Right hindlimb (tissue), 1 donor: Measurements from ENCODE around the gene RELCH.

ENCODE experiments used
- DNase-seq: peaks from one replicate; pipeline ENCODE4 v3.0.0-alpha.2; 2018

Gene RELCH

DNA sequence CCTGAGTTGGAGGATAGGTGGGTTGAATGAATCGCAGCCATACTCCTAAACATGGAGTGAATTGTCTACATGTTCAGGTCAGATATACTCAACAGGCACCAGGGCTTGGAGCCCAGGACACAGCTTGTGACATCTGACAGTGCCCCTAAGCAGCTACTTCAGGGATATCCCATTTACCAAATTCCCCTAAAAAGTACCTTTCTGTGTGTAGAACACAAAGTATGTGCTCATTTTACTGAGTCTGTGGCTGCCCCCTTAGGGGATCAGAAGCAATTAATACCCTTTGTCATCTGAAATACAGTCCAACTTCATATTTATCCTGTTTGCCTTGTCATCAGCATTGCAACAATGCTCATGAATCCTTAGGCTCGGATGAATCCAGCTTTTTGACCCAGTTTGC is 158.9 kb downstream of the RELCH start:
- no peak for DNase-seq

- DNase-seq: no peak
Observed at GRCh38 chr18:62346333-62347088, 159.5 kb downstream of the RELCH start.

GRCh38 chr18:62347089-62347506 is 160.0 kb downstream of the RELCH start:
- no peak for DNase-seq

DNA sequence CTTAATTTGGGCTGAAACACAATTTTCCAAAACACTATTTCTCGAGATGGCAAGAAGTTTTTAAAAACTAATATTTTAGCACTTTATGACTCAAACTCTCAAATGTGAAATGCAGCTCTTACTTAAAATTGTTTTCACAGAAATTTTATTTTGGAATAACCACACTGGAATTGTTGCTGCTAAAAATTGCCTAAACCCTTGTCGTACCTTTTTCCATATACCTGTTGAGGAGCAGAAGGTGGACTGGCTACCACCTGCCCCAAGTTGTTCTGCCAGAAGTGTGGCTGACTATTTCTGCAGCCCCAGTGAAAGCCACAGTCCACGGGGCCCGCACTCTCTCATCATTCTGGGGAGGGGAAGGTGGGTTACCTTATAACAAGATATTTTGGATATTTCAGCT is 161.4 kb downstream of the RELCH start:
- no peak for DNase-seq

DNA sequence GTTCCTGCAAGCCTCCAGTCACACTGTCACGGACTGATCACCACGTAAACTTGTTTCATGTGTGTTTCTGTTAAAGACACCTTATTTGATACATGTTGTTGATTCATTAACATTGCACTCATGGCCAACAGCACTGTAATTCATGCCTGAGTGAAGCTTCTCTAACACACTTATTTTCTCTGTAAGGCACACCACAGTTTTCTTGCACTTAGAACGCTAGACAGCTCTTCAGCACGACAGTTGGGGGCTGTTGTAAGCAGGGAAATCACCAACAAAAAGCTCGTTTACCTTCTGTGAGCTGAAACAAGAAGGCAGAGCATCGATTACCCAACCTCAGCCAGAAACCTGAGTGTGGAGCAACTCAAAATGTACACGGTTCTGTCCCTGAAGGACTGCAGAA is 166.1 kb downstream of the RELCH start:
- DNase-seq: no peak

- no peak for DNase-seq
Observed at GRCh38 chr18:62354151-62354550, 167.1 kb downstream of the RELCH start.

- no peak for DNase-seq
Observed at GRCh38 chr18:62357079-62357719, 170.1 kb downstream of the RELCH start.
